GM10248 (cell line): ENCODE data around the gene AKAP6.
"Not testable (repeated sequence)": the region's sequence is repeated elsewhere in the genome, so short reads cannot be mapped to it uniquely, and the experiment has no call there.

ENCODE experiments used
- CTCF ChIA-PET: fragments of 300-600 bp; sonication (Branson Sonifier 250); formaldehyde crosslinking; extraction: SDS; loops from one replicate; lab custom pipeline; 2021; ENCODE audit warnings: antibody characterized with exemption; lab: Yijun Ruan, JAX
- POLR2A ChIA-PET: fragments of 350-650 bp; sonication (Branson Sonifier 250); formaldehyde crosslinking; extraction: SDS; loops from one replicate; lab custom pipeline; 2020; ENCODE audit warnings: antibody characterized with exemption; lab: Yijun Ruan, JAX
- DNase-seq: peaks from one replicate; pipeline ENCODE4 v3.0.0; 2012; ENCODE audit errors: extremely low spot score
- TF ChIP-seq, protein P1 (sequence below): IDR thresholded peaks from 2 replicates; pipeline ENCODE4 v1.5.1; 2012; ENCODE audit warnings: mild to moderate bottlenecking, low read depth; ENCODE audit errors: extremely low read depth, missing control alignments, control extremely low read depth

Gene AKAP6

DNA sequence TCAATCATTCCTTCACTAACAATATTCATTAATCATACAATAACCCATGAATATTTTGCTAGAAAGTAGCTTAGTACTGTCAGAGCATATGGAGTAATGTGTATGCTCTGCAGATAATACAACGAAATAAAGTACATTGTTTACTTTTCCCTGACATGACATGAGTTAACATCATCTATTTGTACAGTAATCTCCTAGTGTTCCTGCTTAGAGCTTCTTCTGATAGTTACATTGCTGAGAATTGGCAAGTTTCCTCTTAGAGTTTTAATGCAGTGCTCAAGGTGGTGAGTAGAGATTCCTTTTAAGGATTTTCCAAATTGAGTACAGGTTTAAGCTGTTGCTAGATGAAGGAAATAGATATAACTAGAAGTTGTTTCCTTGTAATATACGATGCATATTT lies 445.1 kb downstream of the AKAP6 start:
- ChIA-PET POLR2A (no interaction called here), CTCF (interaction anchor here (1.1 kb wide), 1 partner anchor 14 kb away, joined by 3 read pairs; no protein-coding TSS in a partner anchor)
- DNase-seq, result no peak
- TF ChIP-seq, protein P1, sequence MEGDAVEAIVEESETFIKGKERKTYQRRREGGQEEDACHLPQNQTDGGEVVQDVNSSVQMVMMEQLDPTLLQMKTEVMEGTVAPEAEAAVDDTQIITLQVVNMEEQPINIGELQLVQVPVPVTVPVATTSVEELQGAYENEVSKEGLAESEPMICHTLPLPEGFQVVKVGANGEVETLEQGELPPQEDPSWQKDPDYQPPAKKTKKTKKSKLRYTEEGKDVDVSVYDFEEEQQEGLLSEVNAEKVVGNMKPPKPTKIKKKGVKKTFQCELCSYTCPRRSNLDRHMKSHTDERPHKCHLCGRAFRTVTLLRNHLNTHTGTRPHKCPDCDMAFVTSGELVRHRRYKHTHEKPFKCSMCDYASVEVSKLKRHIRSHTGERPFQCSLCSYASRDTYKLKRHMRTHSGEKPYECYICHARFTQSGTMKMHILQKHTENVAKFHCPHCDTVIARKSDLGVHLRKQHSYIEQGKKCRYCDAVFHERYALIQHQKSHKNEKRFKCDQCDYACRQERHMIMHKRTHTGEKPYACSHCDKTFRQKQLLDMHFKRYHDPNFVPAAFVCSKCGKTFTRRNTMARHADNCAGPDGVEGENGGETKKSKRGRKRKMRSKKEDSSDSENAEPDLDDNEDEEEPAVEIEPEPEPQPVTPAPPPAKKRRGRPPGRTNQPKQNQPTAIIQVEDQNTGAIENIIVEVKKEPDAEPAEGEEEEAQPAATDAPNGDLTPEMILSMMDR, result no peak

DNA sequence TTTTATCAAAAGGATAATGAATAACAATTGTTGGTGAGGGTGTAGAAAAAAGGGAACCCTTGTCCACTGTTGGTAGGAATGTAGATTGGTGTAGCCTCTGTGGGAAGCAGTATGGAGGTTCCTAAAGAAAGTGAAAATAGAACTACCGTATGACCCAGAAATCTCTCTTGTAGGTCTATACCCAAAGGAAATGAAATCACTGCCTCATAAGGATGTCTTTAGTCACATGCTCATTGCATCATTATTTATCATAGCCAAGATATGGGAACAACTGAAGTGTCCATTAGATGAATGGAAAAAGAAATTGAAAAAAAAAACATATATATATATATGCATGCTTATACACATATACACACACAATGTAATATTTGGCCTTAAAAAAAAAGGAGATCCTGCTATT lies 450.7 kb downstream of the AKAP6 start:
- no peak for DNase-seq
- CTCF ChIA-PET, result no interaction called here
- TF ChIP-seq, protein P1, result no peak
- POLR2A ChIA-PET, result no interaction called here

DNA sequence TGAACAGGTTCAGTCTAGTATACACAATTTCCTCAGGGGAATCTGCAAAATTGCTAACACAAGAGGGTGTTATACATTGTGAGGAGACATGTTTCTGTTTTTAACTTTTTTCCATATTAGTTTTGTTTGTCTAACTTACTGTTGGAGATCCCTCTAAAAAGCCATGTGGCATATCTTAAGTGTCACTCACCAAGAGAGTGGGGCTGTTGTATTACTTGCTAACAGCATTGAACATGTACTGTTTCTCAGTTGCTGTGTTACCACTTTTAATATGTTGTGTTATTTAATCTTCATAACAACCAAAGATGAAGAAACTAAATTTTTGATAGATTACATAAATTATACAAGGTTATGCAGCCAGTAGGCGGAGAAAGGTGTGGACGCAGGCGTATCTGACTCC lies 455.3 kb downstream of the AKAP6 start:
- ChIA-PET POLR2A (no interaction called here), CTCF (no interaction called here)
- DNase-seq, result no peak
- TF ChIP-seq, protein P1, result no peak

DNA sequence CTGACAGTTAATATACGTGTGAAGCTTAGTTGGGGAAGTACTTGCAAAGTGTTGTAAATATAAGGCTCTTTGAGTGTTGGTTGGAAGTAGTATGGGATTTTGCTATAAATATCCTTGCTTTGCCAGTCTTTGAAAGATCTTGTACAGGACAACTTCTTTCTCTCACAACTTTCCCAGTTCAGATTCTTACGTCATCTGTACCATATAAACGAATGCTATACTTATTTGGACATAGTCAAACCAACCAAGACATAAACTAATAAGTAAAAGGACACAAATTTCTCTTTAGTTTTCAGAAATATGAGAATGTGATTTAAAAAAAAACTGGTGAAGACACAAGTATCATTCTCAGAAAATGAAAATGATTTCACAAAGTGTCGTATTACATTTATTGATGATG lies 456.5 kb downstream of the AKAP6 start:
- POLR2A ChIA-PET, result no interaction called here
- TF ChIP-seq, protein P1, result no peak
- no peak for DNase-seq
- CTCF ChIA-PET, result no interaction called here

DNA sequence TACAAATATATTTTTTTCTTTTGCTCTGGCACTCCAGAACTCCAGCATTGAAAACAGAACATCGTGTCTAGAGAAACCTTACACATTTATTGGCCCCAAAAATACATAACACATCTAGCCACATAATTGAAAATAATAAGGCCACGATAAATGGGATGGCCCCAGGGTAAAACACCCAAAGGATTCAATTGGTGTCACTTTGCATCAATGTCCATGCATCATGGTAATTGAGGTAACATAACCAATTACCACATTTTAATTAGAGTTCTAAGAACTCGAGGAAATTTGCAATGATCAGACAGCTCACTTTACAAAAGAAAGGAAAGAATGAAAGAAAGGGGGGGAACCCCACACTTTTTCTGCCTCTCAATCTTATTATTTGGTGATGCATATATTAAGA lies 457.8 kb downstream of the AKAP6 start:
- no peak for DNase-seq
- ChIA-PET POLR2A (no interaction called here), CTCF (no interaction called here)
- TF ChIP-seq, protein P1, result no peak

DNA sequence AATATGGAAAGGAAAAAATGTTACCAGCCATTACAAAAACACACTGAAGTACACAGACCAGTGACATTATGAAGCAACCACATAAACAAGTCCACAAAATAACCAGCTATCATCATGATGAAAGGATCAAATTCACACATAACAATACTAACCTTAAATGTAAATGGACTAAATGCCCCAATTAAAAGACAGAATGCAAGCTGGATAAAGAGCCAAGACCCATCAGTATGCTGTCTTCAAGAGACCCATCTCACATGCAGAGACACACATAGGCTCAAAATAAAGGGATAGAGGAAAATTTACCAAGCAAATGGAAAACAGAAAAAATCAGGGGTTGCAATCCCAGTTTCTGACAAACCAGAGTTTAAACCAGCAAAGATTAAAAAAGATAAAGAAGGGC lies 463.9 kb downstream of the AKAP6 start:
- POLR2A ChIA-PET, result not testable (repeated sequence)
- CTCF ChIA-PET, result interaction anchor here (1.0 kb wide), 1 partner anchor 10 kb away, joined by 3 read pairs; no protein-coding TSS in a partner anchor

DNA sequence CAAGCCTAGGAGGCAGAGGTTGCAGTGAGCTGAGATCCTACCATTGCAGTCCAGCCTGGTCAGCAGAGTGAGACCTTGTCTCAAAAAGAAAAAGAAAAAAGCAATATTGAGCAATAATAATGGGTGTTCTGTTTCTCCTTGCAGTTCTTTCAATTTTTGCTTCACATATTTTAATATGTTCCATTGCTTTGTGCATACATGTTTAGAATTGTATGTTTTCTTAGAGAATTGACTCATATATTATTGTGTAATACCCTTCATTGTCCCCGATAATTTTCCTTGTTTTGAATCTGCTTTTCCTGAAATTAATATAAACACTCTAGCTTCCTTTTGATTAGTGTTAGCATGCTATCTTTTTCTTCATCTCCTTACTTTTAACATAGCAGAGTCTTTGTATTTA lies 471.2 kb downstream of the AKAP6 start:
- ChIA-PET POLR2A (no interaction called here), CTCF (no interaction called here)
- DNase-seq, result no peak
- TF ChIP-seq, protein P1, result no peak

More for the DNA sequence above, 463.9 kb downstream of the AKAP6 start:
- DNase-seq, result not testable (repeated sequence)
